HEK293T (cell line): ENCODE results near the gene TSKU.

Source experiments
- CTCF ChIA-PET: fragments of 350-600 bp; formaldehyde crosslinking; extraction: SDS; loops from one replicate; lab custom pipeline; 2021; ENCODE audit warnings: antibody characterized with exemption, inconsistent platforms; lab: Yijun Ruan, JAX
- POLR2A ChIA-PET: fragments of 350-600 bp; formaldehyde crosslinking; extraction: SDS; loops from one replicate; lab custom pipeline; 2020; ENCODE audit warnings: antibody characterized with exemption, inconsistent platforms; lab: Yijun Ruan, JAX
- DNase-seq: peaks from one replicate; pipeline ENCODE4 v3.0.0; 2012; ENCODE audit warnings: mixed read lengths; ENCODE audit errors: extremely low spot score
- ARNT ChIP-seq: fragments of 450-650 bp; IDR thresholded peaks from 2 replicates; pipeline ENCODE4 v1.6.1; 2017; ENCODE audit warnings: mild to moderate bottlenecking
- BHLHE40 ChIP-seq: fragments of 450-650 bp; IDR thresholded peaks from 2 replicates; pipeline ENCODE4 v1.6.1; 2016; ENCODE audit warnings: mild to moderate bottlenecking, moderate library complexity, borderline replicate concordance
- CTBP1 ChIP-seq: fragments of 450-650 bp; IDR thresholded peaks from 2 replicates; pipeline ENCODE4 v1.6.1; 2016; ENCODE audit warnings: borderline replicate concordance
- ELF4 ChIP-seq: fragments of 450-650 bp; IDR thresholded peaks from 2 replicates; pipeline ENCODE4 v1.6.1; 2017; ENCODE audit warnings: antibody characterized with exemption
- FOXA1 ChIP-seq: fragments of 450-650 bp; IDR thresholded peaks from 2 replicates; pipeline ENCODE4 v1.6.1; 2016; ENCODE audit warnings: mild to moderate bottlenecking
- FOXK2 ChIP-seq: fragments of 450-650 bp; IDR thresholded peaks from 2 replicates; pipeline ENCODE4 v1.6.1; 2016; ENCODE audit warnings: mild to moderate bottlenecking
- FOXM1 ChIP-seq: fragments of 450-650 bp; IDR thresholded peaks from 2 replicates; pipeline ENCODE4 v1.6.1; 2017; ENCODE audit warnings: mild to moderate bottlenecking, borderline replicate concordance
- HDGF ChIP-seq: fragments of 450-650 bp; IDR thresholded peaks from 2 replicates; pipeline ENCODE4 v1.6.1; 2017; ENCODE audit warnings: antibody characterized with exemption, borderline replicate concordance
- L3MBTL2 ChIP-seq: fragments of 450-650 bp; conservative IDR thresholded peaks from 2 replicates; pipeline ENCODE4 v1.6.1; 2016; ENCODE audit warnings: mild to moderate bottlenecking
- LEF1 ChIP-seq: fragments of 450-650 bp; IDR thresholded peaks from 2 replicates; pipeline ENCODE4 v1.6.1; 2017; ENCODE audit warnings: mild to moderate bottlenecking, borderline replicate concordance
- NFRKB ChIP-seq: fragments of 450-650 bp; IDR thresholded peaks from 2 replicates; pipeline ENCODE4 v1.6.1; 2016; ENCODE audit warnings: mild to moderate bottlenecking, moderate library complexity
- PKNOX1 ChIP-seq: fragments of 450-650 bp; IDR thresholded peaks from 2 replicates; pipeline ENCODE4 v1.6.1; 2016
- SP1 ChIP-seq: fragments of 450-650 bp; IDR thresholded peaks from 2 replicates; pipeline ENCODE4 v1.6.1; 2017
- SUZ12 ChIP-seq: fragments of 450-650 bp; IDR thresholded peaks from 2 replicates; pipeline ENCODE4 v1.6.1; 2016; ENCODE audit warnings: mild to moderate bottlenecking
- TARDBP ChIP-seq: fragments of 450-650 bp; IDR thresholded peaks from 2 replicates; pipeline ENCODE4 v1.6.1; 2016
- ZNF384 ChIP-seq: fragments of 450-650 bp; IDR thresholded peaks from 2 replicates; pipeline ENCODE4 v1.6.1; 2016

TSKU gene

GRCh38 chr11:76792505-76793264 is 9.5 kb downstream of the TSKU start:
- DNase-seq, result no peak
- TF ChIP-seq BHLHE40 (no peak), LEF1 (no peak), SUZ12 (no peak), HDGF (no peak), NFRKB (no peak), ELF4 (no peak), PKNOX1 (no peak)
- ChIA-PET CTCF (no interaction called here), POLR2A (no interaction called here)

- CTCF ChIA-PET, result interaction anchor here (0.6 to 0.7 kb wide), 2 partner anchors 9 to 15 kb away, joined by 3 read pairs; no protein-coding TSS in a partner anchor
- no peak for DNase-seq
- TF ChIP-seq HDGF (no peak), LEF1 (no peak), ELF4 (no peak), ARNT (no peak), PKNOX1 (no peak), CTBP1 (no peak), FOXM1 (no peak)
- POLR2A ChIA-PET, result no interaction called here
Measured at GRCh38 chr11:76793391-76794291, 10.5 kb downstream of the TSKU start.

GRCh38 chr11:76794371-76795289 is 11.5 kb downstream of the TSKU start:
- TF ChIP-seq LEF1, result no peak
- CTCF ChIA-PET, result interaction anchor here (0.6 kb wide), 1 partner anchor 559 kb away, joined by 4 read pairs; no protein-coding TSS in a partner anchor
- no peak for DNase-seq
- POLR2A ChIA-PET, result no interaction called here

GRCh38 chr11:76795290-76795935 is 12.3 kb downstream of the TSKU start:
- DNase-seq, result no peak
- TF ChIP-seq FOXK2, result no peak
- no peak for TF ChIP-seq SP1
- TF ChIP-seq PKNOX1, result no peak
- TF ChIP-seq NFRKB, result no peak
- TF ChIP-seq ARNT, result no peak
- TF ChIP-seq BHLHE40, result no peak
- no peak for TF ChIP-seq ELF4
- no peak for TF ChIP-seq CTBP1
- no peak for TF ChIP-seq L3MBTL2
- TF ChIP-seq ZNF384, result no peak
- TF ChIP-seq LEF1, result no peak
- TF ChIP-seq HDGF, result no peak
- TF ChIP-seq FOXM1, result no peak
- no peak for TF ChIP-seq FOXA1
- no peak for TF ChIP-seq SUZ12
- TF ChIP-seq TARDBP, result no peak
- ChIA-PET CTCF (interaction anchor here (0.6 kb wide), 1 partner anchor 560 kb away, joined by 4 read pairs; no protein-coding TSS in a partner anchor), POLR2A (interaction anchor here (0.6 kb wide), 1 partner anchor 842 kb away, joined by 3 read pairs; no protein-coding TSS in a partner anchor)

- no peak for TF ChIP-seq FOXA1
- TF ChIP-seq HDGF, result no peak
- TF ChIP-seq BHLHE40, result no peak
- no peak for TF ChIP-seq L3MBTL2
- no peak for TF ChIP-seq CTBP1
- no peak for TF ChIP-seq SP1
- no peak for TF ChIP-seq TARDBP
- no peak for TF ChIP-seq NFRKB
- TF ChIP-seq SUZ12, result no peak
- TF ChIP-seq ZNF384, result no peak
- TF ChIP-seq LEF1, result no peak
- TF ChIP-seq FOXM1, result no peak
- no peak for TF ChIP-seq FOXK2
- no peak for TF ChIP-seq ARNT
- no peak for TF ChIP-seq ELF4
- TF ChIP-seq PKNOX1, result no peak
- ChIA-PET CTCF (no interaction called here), POLR2A (interaction anchor here (0.6 kb wide), 1 partner anchor 841 kb away, joined by 3 read pairs; no protein-coding TSS in a partner anchor)
- no peak for DNase-seq
Measured at GRCh38 chr11:76795936-76796441, 12.8 kb downstream of the TSKU start.
